Endodermal cell (in vitro differentiated cells): ENCODE results near the gene TNFRSF14. TPM values are rescaled to one million over a fixed set of nuclear protein-coding genes. Genes with fewer than 3 reads are reported as not detected.

Experiments used
- DNase-seq: peaks from one replicate; pipeline ENCODE4 v3.0.0-alpha.2; 2017
- H3K27ac ChIP-seq: 2 replicates; pipeline ENCODE4 v1.5.1; 2013; ENCODE audit warnings: mild to moderate bottlenecking, low read depth, low read length, moderate library complexity
- H3K27me3 ChIP-seq: 2 replicates; pipeline ENCODE4 v1.6.1; 2013; ENCODE audit warnings: mild to moderate bottlenecking, low read length, moderate library complexity; ENCODE audit not compliant: insufficient read depth, control insufficient read depth, poor library complexity, severe bottlenecking
- H3K36me3 ChIP-seq: 2 replicates; pipeline ENCODE4 v1.7.0; 2013; ENCODE audit warnings: mild to moderate bottlenecking, low read length, moderate library complexity; ENCODE audit not compliant: control insufficient read depth, insufficient read depth
- H3K4me1 ChIP-seq: one replicate; pipeline ENCODE4 v1.7.0; 2013; ENCODE audit warnings: low read length; ENCODE audit not compliant: control insufficient read depth, insufficient read depth
- H3K4me3 ChIP-seq: 2 replicates; pipeline ENCODE4 v1.5.1; 2013; ENCODE audit warnings: mild to moderate bottlenecking, low read length, moderate library complexity
- H3K9ac ChIP-seq: 2 replicates; pipeline ENCODE4 v1.6.1; 2013; ENCODE audit warnings: mild to moderate bottlenecking, low read length, moderate library complexity; ENCODE audit not compliant: poor library complexity, severe bottlenecking; ENCODE audit errors: extremely low read depth
- H3K9me3 ChIP-seq: 2 replicates; pipeline ENCODE4 v1.6.1; 2013; ENCODE audit warnings: mild to moderate bottlenecking, low read length, moderate library complexity; ENCODE audit not compliant: control insufficient read depth
- H3K27ac Mint-ChIP-seq: 2 replicates; pipeline ENCODE4 v1.8.0; 2020; ENCODE audit warnings: mixed read lengths
- H3K27me3 Mint-ChIP-seq: 2 replicates; pipeline ENCODE4 v1.8.0; 2021; ENCODE audit warnings: mild to moderate bottlenecking, mixed read lengths; ENCODE audit not compliant: insufficient read depth
- H3K36me3 Mint-ChIP-seq: 2 replicates; pipeline ENCODE4 v1.8.0; 2020; ENCODE audit warnings: low read depth, mixed read lengths
- H3K4me1 Mint-ChIP-seq: 2 replicates; pipeline ENCODE4 v1.8.0; 2020; ENCODE audit warnings: mixed read lengths
- H3K4me3 Mint-ChIP-seq: 2 replicates; pipeline ENCODE4 v1.8.0; 2020; ENCODE audit warnings: mild to moderate bottlenecking, moderate library complexity, mixed read lengths
- H3K9me3 Mint-ChIP-seq: 2 replicates; pipeline ENCODE4 v1.8.0; 2020; ENCODE audit warnings: mild to moderate bottlenecking, mixed read lengths
- WGBS, 2 experiments: methylation state at CpG; one replicate each; pipeline versions ENCODE4 v1.1.5 to v1.1.7; 2013; ENCODE audit warnings: missing lambda C conversion rate in 2 of 2, mixed read lengths in 1 of 2; ENCODE audit not compliant: insufficient coverage in 1 of 2, insufficient read length in 1 of 2; 5-methylcytosine and 5-hydroxymethylcytosine counted together
- total RNA-seq, 2 donors: library from RNA; stranded (reverse); fragmentation: NEBNext Ultra II Directional in 1 of 2; extraction: Animal tissue kit (Norgen Biotek cat#: 25700) in 1 of 2; gene quantifications; 2 replicates in 1 of 2; 3 replicates in 1 of 2; pipeline ENCODE4 v1.2.1, GENCODE V29; 2021
- TF ChIP-seq, protein P1 (sequence below): fragments of 200-600 bp; sonication (generic); conservative IDR thresholded peaks from 2 replicates; pipeline ENCODE4 v1.5.0; 2021; ENCODE audit warnings: antibody characterized with exemption, mild to moderate bottlenecking

TNFRSF14 gene
- total RNA-seq, 2 donors from 2014 or later, result 0.29 to 0.46 TPM

DNA sequence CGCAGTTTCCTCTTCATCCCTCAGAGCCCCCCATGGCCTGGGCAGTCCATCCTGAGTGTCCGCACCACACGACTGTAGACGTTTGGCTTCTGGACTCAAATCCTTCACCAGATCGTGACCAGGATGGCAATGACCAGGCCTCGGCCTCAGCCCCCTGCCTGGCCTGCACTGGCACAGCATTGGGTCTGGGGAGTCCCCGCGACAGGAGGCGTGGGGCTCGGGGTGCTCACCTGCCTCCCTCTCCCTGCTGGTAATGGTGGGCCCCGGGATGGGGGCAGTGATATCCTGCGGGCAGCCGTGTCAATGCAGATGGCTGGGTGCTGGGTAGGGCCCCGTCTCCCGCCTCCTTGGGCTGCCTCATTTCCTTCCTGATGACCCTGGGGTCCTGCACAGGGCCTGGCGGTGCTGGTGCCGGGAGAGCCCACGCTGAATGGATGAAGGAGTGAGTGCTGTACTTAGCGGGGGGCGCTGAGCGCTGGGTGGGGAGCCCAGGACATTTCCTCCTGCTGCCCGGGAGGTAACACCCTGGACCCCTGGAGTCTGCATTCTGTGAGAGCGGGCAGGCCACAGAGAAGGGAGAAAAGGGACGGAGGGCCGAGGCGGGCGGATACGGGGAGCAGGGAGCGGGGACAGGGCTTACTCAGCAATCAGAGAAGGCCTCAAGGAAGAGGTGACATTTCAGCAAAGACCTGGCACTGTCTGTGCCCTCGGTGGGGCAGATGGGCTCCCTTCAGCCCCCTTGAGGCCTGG is 2.1 kb upstream of the TNFRSF14 start:
- Mint-ChIP-seq H3K27ac (no peak overlapping the region), H3K36me3 (no peaks in the 10 kb centered on the region), H3K9me3 (no peaks in the 10 kb centered on the region), H3K27me3 (no peaks in the 10 kb centered on the region), H3K4me1 (peaks cover 4% of the 10 kb centered on the region), H3K4me3 (no peak overlapping the region)
- no peak overlapping the region for H3K4me3 ChIP-seq
- H3K4me1 ChIP-seq, result no peaks in the 10 kb centered on the region
- WGBS, 2 experiments, result 90 to 93% methylated on average over 23 to 30 of the region's 30 CpGs
- TF ChIP-seq, protein P1, sequence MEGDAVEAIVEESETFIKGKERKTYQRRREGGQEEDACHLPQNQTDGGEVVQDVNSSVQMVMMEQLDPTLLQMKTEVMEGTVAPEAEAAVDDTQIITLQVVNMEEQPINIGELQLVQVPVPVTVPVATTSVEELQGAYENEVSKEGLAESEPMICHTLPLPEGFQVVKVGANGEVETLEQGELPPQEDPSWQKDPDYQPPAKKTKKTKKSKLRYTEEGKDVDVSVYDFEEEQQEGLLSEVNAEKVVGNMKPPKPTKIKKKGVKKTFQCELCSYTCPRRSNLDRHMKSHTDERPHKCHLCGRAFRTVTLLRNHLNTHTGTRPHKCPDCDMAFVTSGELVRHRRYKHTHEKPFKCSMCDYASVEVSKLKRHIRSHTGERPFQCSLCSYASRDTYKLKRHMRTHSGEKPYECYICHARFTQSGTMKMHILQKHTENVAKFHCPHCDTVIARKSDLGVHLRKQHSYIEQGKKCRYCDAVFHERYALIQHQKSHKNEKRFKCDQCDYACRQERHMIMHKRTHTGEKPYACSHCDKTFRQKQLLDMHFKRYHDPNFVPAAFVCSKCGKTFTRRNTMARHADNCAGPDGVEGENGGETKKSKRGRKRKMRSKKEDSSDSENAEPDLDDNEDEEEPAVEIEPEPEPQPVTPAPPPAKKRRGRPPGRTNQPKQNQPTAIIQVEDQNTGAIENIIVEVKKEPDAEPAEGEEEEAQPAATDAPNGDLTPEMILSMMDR, result no peak
- no peak overlapping the region for H3K9ac ChIP-seq
- DNase-seq, result no peak
- H3K9me3 ChIP-seq, result no peaks in the 10 kb centered on the region
- H3K27me3 ChIP-seq, result no peaks in the 10 kb centered on the region
- no peaks in the 10 kb centered on the region for H3K36me3 ChIP-seq
- no peak overlapping the region for H3K27ac ChIP-seq

DNA sequence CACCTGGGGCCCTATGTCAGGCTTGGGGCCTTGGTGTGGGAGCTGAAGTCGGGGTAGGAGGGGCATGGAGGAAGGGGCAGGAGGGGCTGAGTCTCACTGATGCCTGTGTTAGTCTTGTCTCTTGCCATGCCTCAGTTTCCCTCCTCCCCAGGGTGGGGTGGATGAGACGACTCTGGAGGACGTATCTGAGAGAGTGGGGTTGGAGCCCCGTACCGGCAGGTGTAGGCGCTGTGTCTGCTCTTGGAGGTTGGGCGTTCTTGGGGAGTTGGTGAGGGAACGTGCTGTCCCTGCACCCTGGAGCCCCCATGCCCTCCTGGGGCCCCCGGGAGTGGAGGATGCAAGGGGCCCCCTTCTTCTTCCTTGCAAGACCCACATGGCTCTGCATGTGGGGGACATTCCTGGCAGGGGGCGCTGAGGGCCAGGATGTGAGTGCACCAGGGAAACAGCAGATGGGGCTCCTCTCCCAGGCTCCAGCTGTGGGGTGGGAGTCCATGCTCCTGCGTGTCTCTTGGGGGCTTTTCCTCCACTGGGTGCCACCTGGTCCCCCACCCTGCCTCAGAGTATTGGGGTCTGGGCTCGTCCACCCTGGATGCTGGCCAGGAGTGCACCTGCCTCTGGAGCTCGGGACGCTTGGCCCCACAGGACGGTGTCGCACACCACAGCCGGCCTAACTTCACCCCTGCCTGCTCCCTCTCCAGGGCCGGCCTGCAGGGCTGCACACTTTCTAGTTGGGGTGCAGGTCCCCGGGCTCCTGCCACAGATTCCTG is 1.4 kb upstream of the TNFRSF14 start:
- DNase-seq, result peak; percentile 74
- Histone ChIP-seq H3K9me3 (no peaks in the 10 kb centered on the region), H3K4me3 (no peak overlapping the region), H3K36me3 (no peaks in the 10 kb centered on the region), H3K9ac (no peak overlapping the region), H3K27ac (no peak overlapping the region), H3K4me1 (no peaks in the 10 kb centered on the region), H3K27me3 (no peaks in the 10 kb centered on the region)
- TF ChIP-seq, protein P1, result peak; percentile 66
- no peak overlapping the region for H3K4me3 Mint-ChIP-seq
- no peaks in the 10 kb centered on the region for H3K36me3 Mint-ChIP-seq
- 77 to 88% methylated on average over 5 to 19 of the region's 19 CpGs for WGBS, 2 experiments
- peaks cover 4% of the 10 kb centered on the region for H3K4me1 Mint-ChIP-seq
- no peaks in the 10 kb centered on the region for H3K9me3 Mint-ChIP-seq
- no peak overlapping the region for H3K27ac Mint-ChIP-seq
- no peaks in the 10 kb centered on the region for H3K27me3 Mint-ChIP-seq

DNA sequence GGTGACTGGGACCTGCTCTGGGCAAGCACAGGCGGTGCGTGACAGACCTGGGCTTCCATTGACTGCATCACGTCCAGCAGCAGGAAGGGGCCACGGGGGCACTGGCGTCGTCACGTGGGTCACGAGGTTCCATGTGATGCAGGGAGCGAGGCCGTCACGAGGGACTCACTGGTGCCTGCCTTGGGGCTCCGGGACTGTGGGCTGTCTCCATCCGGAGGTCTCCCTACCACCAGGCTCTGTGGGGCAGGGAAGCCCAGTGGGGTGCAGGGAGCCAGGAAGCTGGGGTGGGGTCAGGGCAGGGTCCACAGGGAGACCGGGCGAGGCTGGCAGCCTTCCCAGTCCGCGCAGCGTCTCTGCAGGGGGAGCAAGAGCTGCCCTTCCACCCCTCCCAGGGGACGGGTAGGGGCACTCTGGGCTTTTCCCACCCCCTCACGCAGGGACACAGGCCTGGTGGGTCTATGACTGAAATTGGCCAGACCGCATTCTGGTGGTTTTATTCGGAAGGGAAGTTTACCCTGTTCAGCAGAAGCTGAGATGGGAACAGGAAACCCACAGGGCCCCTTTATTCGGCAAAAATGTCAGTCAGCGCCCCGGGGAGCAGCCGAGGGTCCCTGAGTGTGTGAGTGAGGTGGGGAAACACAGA is 416 bp upstream of the TNFRSF14 start:
- no peaks in the 10 kb centered on the region for H3K9me3 ChIP-seq
- no peaks in the 10 kb centered on the region for H3K27me3 ChIP-seq
- no peak overlapping the region for H3K27ac ChIP-seq
- no peaks in the 10 kb centered on the region for H3K36me3 Mint-ChIP-seq
- H3K27ac Mint-ChIP-seq, result no peak overlapping the region
- WGBS, 2 experiments, result 85 to 91% methylated on average over 12 to 26 of the region's 26 CpGs
- H3K4me1 Mint-ChIP-seq, result peaks cover 4% of the 10 kb centered on the region
- no peaks in the 10 kb centered on the region for H3K36me3 ChIP-seq
- TF ChIP-seq, protein P1, result no peak
- no peak overlapping the region for H3K4me3 ChIP-seq
- H3K9me3 Mint-ChIP-seq, result no peaks in the 10 kb centered on the region
- H3K4me1 ChIP-seq, result no peaks in the 10 kb centered on the region
- H3K9ac ChIP-seq, result no peak overlapping the region
- no peak overlapping the region for H3K4me3 Mint-ChIP-seq
- no peak for DNase-seq
- H3K27me3 Mint-ChIP-seq, result no peaks in the 10 kb centered on the region
